Stimulated activated CD4-positive, alpha-beta T cell treated with anti-CD3 and anti-CD28 coated beads, Interleukin-2, amount 100 ng/mL, for 24 hours (primary cell): ENCODE measurements around the gene RABEP1.
A peak's percentile ranks its signal among the peaks of the same experiment; 100 is the strongest.

Source experiments
- DNase-seq, 2 donors: peaks; one replicate each; pipeline ENCODE4 v3.0.0-alpha.2; 2020

Gene RABEP1

GRCh38 chr17:5282642-5283217, 646 bp downstream of the RABEP1 start:
- DNase-seq, result peak; percentile 53 to 59

- no peak for DNase-seq
Measured at GRCh38 chr17:5283571-5284315, 1.7 kb downstream of the RABEP1 start.

- no peak for DNase-seq
Measured at GRCh38 chr17:5284681-5285080, 2.6 kb downstream of the RABEP1 start.

GRCh38 chr17:5286846-5287245, 4.8 kb downstream of the RABEP1 start:
- no peak for DNase-seq

GRCh38 chr17:5291683-5292350, 9.7 kb downstream of the RABEP1 start:
- DNase-seq, result no peak

GRCh38 chr17:5297245-5297644, 15.2 kb downstream of the RABEP1 start:
- DNase-seq, result no peak

GRCh38 chr17:5299383-5299782, 17.3 kb downstream of the RABEP1 start:
- no peak for DNase-seq

- DNase-seq, result no peak
Measured at GRCh38 chr17:5304636-5305035, 22.6 kb downstream of the RABEP1 start.

GRCh38 chr17:5309851-5310250, 27.8 kb downstream of the RABEP1 start:
- no peak for DNase-seq

GRCh38 chr17:5325851-5326250, 43.8 kb downstream of the RABEP1 start:
- no peak for DNase-seq

GRCh38 chr17:5329784-5330557, 47.9 kb downstream of the RABEP1 start:
- no peak for DNase-seq

- no peak for DNase-seq
Measured at GRCh38 chr17:5330981-5331380, 48.9 kb downstream of the RABEP1 start.

GRCh38 chr17:5331506-5331905, 49.4 kb downstream of the RABEP1 start:
- no peak for DNase-seq

- no peak for DNase-seq
Measured at GRCh38 chr17:5344914-5345313, 62.8 kb downstream of the RABEP1 start.

GRCh38 chr17:5352681-5353289, 70.7 kb downstream of the RABEP1 start:
- no peak for DNase-seq

- DNase-seq, result no peak
Measured at GRCh38 chr17:5354310-5354709, 72.2 kb downstream of the RABEP1 start.

GRCh38 chr17:5354886-5355415, 72.9 kb downstream of the RABEP1 start:
- DNase-seq, result no peak

- DNase-seq, result no peak
Measured at GRCh38 chr17:5355421-5356129, 73.5 kb downstream of the RABEP1 start.

- DNase-seq, result no peak
Measured at GRCh38 chr17:5361426-5361825, 79.3 kb downstream of the RABEP1 start.

- DNase-seq, result no peak
Measured at GRCh38 chr17:5362162-5362811, 80.2 kb downstream of the RABEP1 start.

GRCh38 chr17:5364156-5364555, 82.1 kb downstream of the RABEP1 start:
- no peak for DNase-seq

GRCh38 chr17:5364696-5365095, 82.6 kb downstream of the RABEP1 start:
- no peak for DNase-seq
